Measurements from ENCODE around the gene PRKCSH.

PRKCSH gene

GRCh38 chr19:11453468-11454341 lies 18.3 kb downstream of the PRKCSH start:
- TF ChIP-seq TAF1 (IDR thresholded peaks at IDR 0.05; ENCODE audit: borderline replicate concordance, insufficient read depth, low read length): no peak
- no peak for TF ChIP-seq FOXP2 (optimal IDR thresholded peaks at IDR 0.05; ENCODE audit: borderline replicate concordance, extremely low read depth, extremely low read length, insufficient read depth)
- no peak for TF ChIP-seq SIN3A (IDR thresholded peaks at IDR 0.05; ENCODE audit: borderline replicate concordance, insufficient read depth, low read length)
- TF ChIP-seq POLR2AphosphoS5 (IDR thresholded peaks at IDR 0.05; ENCODE audit: low read depth, low read length): no peak
- no peak for TF ChIP-seq REST (IDR thresholded peaks at IDR 0.05; ENCODE audit: insufficient read depth in 1 of 2, low read depth in 2 of 2, low read length in 2 of 2)

GRCh38 chr19:11456659-11457058 lies 21.2 kb downstream of the PRKCSH start:
- TF ChIP-seq REST (IDR thresholded peaks at IDR 0.05; ENCODE audit: insufficient read depth in 1 of 2, low read depth in 2 of 2, low read length in 2 of 2) (no peak), SIN3A (IDR thresholded peaks at IDR 0.05; ENCODE audit: borderline replicate concordance, insufficient read depth, low read length) (no peak), FOXP2 (optimal IDR thresholded peaks at IDR 0.05; ENCODE audit: borderline replicate concordance, extremely low read depth, extremely low read length, insufficient read depth) (no peak), POLR2AphosphoS5 (IDR thresholded peaks at IDR 0.05; ENCODE audit: low read depth, low read length) (no peak), TAF1 (IDR thresholded peaks at IDR 0.05; ENCODE audit: borderline replicate concordance, insufficient read depth, low read length) (no peak)

GRCh38 chr19:11457115-11457514 lies 21.7 kb downstream of the PRKCSH start:
- no peak for TF ChIP-seq POLR2AphosphoS5 (IDR thresholded peaks at IDR 0.05; ENCODE audit: low read depth, low read length)
- TF ChIP-seq SIN3A (IDR thresholded peaks at IDR 0.05; ENCODE audit: borderline replicate concordance, insufficient read depth, low read length): no peak
- no peak for TF ChIP-seq TAF1 (IDR thresholded peaks at IDR 0.05; ENCODE audit: borderline replicate concordance, insufficient read depth, low read length)
- TF ChIP-seq FOXP2 (optimal IDR thresholded peaks at IDR 0.05; ENCODE audit: borderline replicate concordance, extremely low read depth, extremely low read length, insufficient read depth): no peak
- no peak for TF ChIP-seq REST (IDR thresholded peaks at IDR 0.05; ENCODE audit: insufficient read depth in 1 of 2, low read depth in 2 of 2, low read length in 2 of 2)

GRCh38 chr19:11457831-11458230 lies 22.4 kb downstream of the PRKCSH start:
- TF ChIP-seq POLR2AphosphoS5 (IDR thresholded peaks at IDR 0.05; ENCODE audit: low read depth, low read length) (no peak), TAF1 (IDR thresholded peaks at IDR 0.05; ENCODE audit: borderline replicate concordance, insufficient read depth, low read length) (no peak), FOXP2 (optimal IDR thresholded peaks at IDR 0.05; ENCODE audit: borderline replicate concordance, extremely low read depth, extremely low read length, insufficient read depth) (no peak), SIN3A (IDR thresholded peaks at IDR 0.05; ENCODE audit: borderline replicate concordance, insufficient read depth, low read length) (no peak), REST (IDR thresholded peaks at IDR 0.05; ENCODE audit: insufficient read depth in 1 of 2, low read depth in 2 of 2, low read length in 2 of 2) (no peak)
